HG03196 (cell line): Measurements from ENCODE around the gene EIF2S3.

Source experiments
- ATAC-seq: cut with Tn5 transposase; IDR thresholded peaks from one replicate; pipeline ENCODE4 v1.9.1; 2021; ENCODE audit not compliant: unreplicated experiment

The EIF2S3 gene

GRCh38 chrX:24125028-24125612, 70.4 kb downstream of the EIF2S3 start:
- no peak for ATAC-seq
